Liver (tissue), 9 donors: ENCODE data around the gene SCART1. TPM values are rescaled to one million over a fixed set of nuclear protein-coding genes. Genes with fewer than 3 reads are reported as not detected.

Experiments
- DNase-seq: peaks from one replicate; pipeline ENCODE4 v3.0.0-alpha.2; 2017; ENCODE audit warnings: low spot score
- H3K27ac ChIP-seq, 2 donors: one replicate each; pipeline ENCODE4 v1.7.0; 2013; ENCODE audit warnings: inconsistent platforms in 2 of 2, low read length in 2 of 2, control low read depth in 1 of 2, low read depth in 1 of 2, mild to moderate bottlenecking in 1 of 2
- H3K27me3 ChIP-seq, 4 donors: one replicate each; pipeline versions ENCODE4 v1.6.1 to v1.7.0; 2013; ENCODE audit warnings: low read length in 3 of 4, inconsistent platforms in 1 of 4, mild to moderate bottlenecking in 1 of 4, moderate library complexity in 1 of 4; ENCODE audit not compliant: control insufficient read depth in 4 of 4, insufficient read depth in 4 of 4
- H3K36me3 ChIP-seq, 4 donors: one replicate each; pipeline versions ENCODE4 v1.6.1 to v1.7.0; 2013; ENCODE audit warnings: low read length in 3 of 4, mild to moderate bottlenecking in 3 of 4, low read depth in 1 of 4, moderate library complexity in 1 of 4; ENCODE audit not compliant: control insufficient read depth in 4 of 4, insufficient read depth in 3 of 4
- H3K4me1 ChIP-seq, 4 donors: one replicate each; pipeline versions ENCODE4 v1.6.1 to v1.7.0; 2013; ENCODE audit warnings: low read length in 3 of 4, mild to moderate bottlenecking in 3 of 4, moderate library complexity in 1 of 4; ENCODE audit not compliant: control insufficient read depth in 4 of 4, insufficient read depth in 4 of 4
- H3K4me3 ChIP-seq, 3 donors: one replicate each; pipeline versions ENCODE4 v1.6.1 to v1.7.0; 2013; ENCODE audit warnings: low read length in 3 of 3, control low read depth in 1 of 3, low read depth in 1 of 3, mild to moderate bottlenecking in 1 of 3
- H3K9ac ChIP-seq, 2 donors: one replicate each; pipeline ENCODE4 v1.7.0; 2013; ENCODE audit warnings: low read length in 2 of 2, mild to moderate bottlenecking in 2 of 2, moderate library complexity in 2 of 2, control low read depth in 1 of 2, low read depth in 1 of 2
- H3K9me3 ChIP-seq, 4 donors: one replicate each; pipeline versions ENCODE4 v1.6.1 to v1.7.0; 2013; ENCODE audit warnings: low read length in 3 of 4; ENCODE audit not compliant: control insufficient read depth in 4 of 4
- ATF3 ChIP-seq: IDR thresholded peaks from 2 replicates; pipeline ENCODE4 v1.6.1; 2016; ENCODE audit warnings: antibody characterized with exemption
- CTCF ChIP-seq: fragments of 150-350 bp; IDR thresholded peaks from 2 replicates; pipeline ENCODE4 v1.5.1; 2017; ENCODE audit warnings: improper control_type of control experiment, low read depth, low read length; ENCODE audit not compliant: missing input control
- EGR1 ChIP-seq, 2 donors: IDR thresholded peaks; 2 replicates each; pipeline ENCODE4 v1.6.1; 2016 to 2018; ENCODE audit warnings: antibody characterized with exemption in 2 of 2, low read depth in 2 of 2
- FOXA1 ChIP-seq: IDR thresholded peaks from 2 replicates; pipeline ENCODE4 v1.6.1; 2016; ENCODE audit warnings: antibody characterized with exemption
- FOXA2 ChIP-seq: IDR thresholded peaks from 2 replicates; pipeline ENCODE4 v1.6.1; 2016; ENCODE audit warnings: antibody characterized with exemption
- GABPA ChIP-seq, 2 donors: IDR thresholded peaks in 1 of 2; conservative IDR thresholded peaks in 1 of 2; 2 replicates each; pipeline ENCODE4 v1.6.1; 2016; ENCODE audit warnings: antibody characterized with exemption in 2 of 2, mild to moderate bottlenecking in 1 of 2, moderate library complexity in 1 of 2
- HNF4A ChIP-seq, 2 donors: conservative IDR thresholded peaks; 2 replicates each; pipeline ENCODE4 v1.6.1; 2016; ENCODE audit warnings: antibody characterized with exemption in 2 of 2, mild to moderate bottlenecking in 2 of 2
- HNF4G ChIP-seq: IDR thresholded peaks from 2 replicates; pipeline ENCODE4 v1.6.1; 2016; ENCODE audit warnings: antibody characterized with exemption
- JUND ChIP-seq, 2 donors: IDR thresholded peaks; 2 replicates each; pipeline ENCODE4 v1.6.1; 2016; ENCODE audit warnings: antibody characterized with exemption in 2 of 2
- MAX ChIP-seq: IDR thresholded peaks from 2 replicates; pipeline ENCODE4 v1.6.1; 2016; ENCODE audit warnings: antibody characterized with exemption
- NR2F2 ChIP-seq: IDR thresholded peaks from 2 replicates; pipeline ENCODE4 v1.6.1; 2016; ENCODE audit warnings: antibody characterized with exemption
- RAD21 ChIP-seq, 2 donors: IDR thresholded peaks; 2 replicates each; pipeline ENCODE4 v1.6.1; 2016; ENCODE audit warnings: antibody characterized with exemption in 2 of 2, mild to moderate bottlenecking in 2 of 2
- REST ChIP-seq: IDR thresholded peaks from 2 replicates; pipeline ENCODE4 v1.6.1; 2016; ENCODE audit warnings: antibody characterized with exemption, mild to moderate bottlenecking
- RXRA ChIP-seq, 2 donors: IDR thresholded peaks; 2 replicates each; pipeline ENCODE4 v1.6.1; 2017 to 2018; ENCODE audit warnings: antibody characterized with exemption in 2 of 2, mild to moderate bottlenecking in 1 of 2
- SP1 ChIP-seq: IDR thresholded peaks from 2 replicates; pipeline ENCODE4 v1.6.1; 2018; ENCODE audit warnings: antibody characterized with exemption, mild to moderate bottlenecking
- TAF1 ChIP-seq: conservative IDR thresholded peaks from 2 replicates; pipeline ENCODE4 v1.6.1; 2016; ENCODE audit warnings: antibody characterized with exemption, mild to moderate bottlenecking
- YY1 ChIP-seq: IDR thresholded peaks from 2 replicates; pipeline ENCODE4 v1.6.1; 2016; ENCODE audit warnings: antibody characterized with exemption, mild to moderate bottlenecking
- ZBTB33 ChIP-seq: IDR thresholded peaks from 2 replicates; pipeline ENCODE4 v1.6.1; 2016; ENCODE audit warnings: antibody characterized with exemption
- WGBS: extraction: QIAGEN DNeasy Blood & Tissue Kit; methylation state at CpG from one replicate; pipeline ENCODE4 v1.1.7; 2013; 5-methylcytosine and 5-hydroxymethylcytosine counted together
- polyA plus RNA-seq, 2 donors: library from polyadenylated mRNA; stranded (reverse) in 1 of 2; unstranded in 1 of 2; fragments of 200-250 nt in 1 of 2; fragments of >200 nt in 1 of 2; fragmentation: Nextera tagmentation in 1 of 2; extraction: Ambion mirVana in 1 of 2; gene quantifications; one replicate each; pipeline versions ENCODE4 v1.2.1 to v1.2.3, GENCODE V29; 2013 to 2015
- total RNA-seq, 2 donors: library from RNA; depleted of rRNA; stranded (reverse); fragments of >200 nt; gene quantifications; one replicate each; pipeline ENCODE4 v1.2.3, GENCODE V29; 2014
- donor health status: healthy.
- donor health status: healthy.
- donor health status: healthy.
- donor health status: healthy.
- donor health status: healthy.

The SCART1 gene
- total and polyA plus RNA-seq, 4 donors: 0.32 to 1.1 (median 0.68) TPM

GRCh38 chr10:133454204-133454893 is 604 bp downstream of the SCART1 start:
- no peak for DNase-seq
- no peak for TF ChIP-seq YY1
- no peak for TF ChIP-seq EGR1 (IDR thresholded peaks at IDR 0.05; ENCODE audit: low read depth in 2 of 2)
- TF ChIP-seq FOXA2: no peak
- TF ChIP-seq ZBTB33: no peak
- TF ChIP-seq CTCF: no peak
- no peak for TF ChIP-seq GABPA (IDR thresholded peaks at IDR 0.05 in 1 of 2, conservative IDR thresholded peaks at IDR 0.05 in 1 of 2)
- TF ChIP-seq RAD21 (IDR thresholded peaks at IDR 0.05): no peak
- TF ChIP-seq FOXA1: no peak
- TF ChIP-seq MAX: no peak
- TF ChIP-seq SP1: no peak
- no peak for TF ChIP-seq ATF3
- TF ChIP-seq RXRA (IDR thresholded peaks at IDR 0.05): no peak
- TF ChIP-seq REST: no peak
- TF ChIP-seq NR2F2: no peak
- TF ChIP-seq HNF4G: no peak
- no peak for TF ChIP-seq HNF4A (conservative IDR thresholded peaks at IDR 0.05)
- no peak for TF ChIP-seq JUND (IDR thresholded peaks at IDR 0.05)
- TF ChIP-seq TAF1: no peak
- no peaks in the 10 kb centered on the region for H3K4me1 ChIP-seq
- H3K27me3 ChIP-seq: no peaks in the 10 kb centered on the region
- no peaks in the 10 kb centered on the region for H3K36me3 ChIP-seq
- H3K9ac ChIP-seq: no peak overlapping the region
- no peak overlapping the region for H3K27ac ChIP-seq
- WGBS: 86% methylated on average over 10 of the region's 10 CpGs
- H3K9me3 ChIP-seq: peaks cover 0 to under 1% (median 0%) of the 10 kb centered on the region in 4 donors
- no peak overlapping the region for H3K4me3 ChIP-seq
